ENCODE results near the gene ACTL9.

The ACTL9 gene

GRCh38 chr19:8648240-8648639, 50.4 kb downstream of the ACTL9 start:
- H3K4me3 ChIP-seq (replicated peaks; ENCODE audit: insufficient read depth, low read length), result no peak overlapping the region
- TF ChIP-seq SPI1 (IDR thresholded peaks at IDR 0.05; ENCODE audit: borderline replicate concordance, low read depth) (no peak), GABPA (IDR thresholded peaks at IDR 0.05; ENCODE audit: low read depth) (no peak), CTCF (IDR thresholded peaks at IDR 0.05; ENCODE audit: insufficient read depth, low read length) (no peak), POLR2AphosphoS5 (IDR thresholded peaks at IDR 0.05; ENCODE audit: low read depth) (no peak)
- TF ChIP-seq, protein P1, sequence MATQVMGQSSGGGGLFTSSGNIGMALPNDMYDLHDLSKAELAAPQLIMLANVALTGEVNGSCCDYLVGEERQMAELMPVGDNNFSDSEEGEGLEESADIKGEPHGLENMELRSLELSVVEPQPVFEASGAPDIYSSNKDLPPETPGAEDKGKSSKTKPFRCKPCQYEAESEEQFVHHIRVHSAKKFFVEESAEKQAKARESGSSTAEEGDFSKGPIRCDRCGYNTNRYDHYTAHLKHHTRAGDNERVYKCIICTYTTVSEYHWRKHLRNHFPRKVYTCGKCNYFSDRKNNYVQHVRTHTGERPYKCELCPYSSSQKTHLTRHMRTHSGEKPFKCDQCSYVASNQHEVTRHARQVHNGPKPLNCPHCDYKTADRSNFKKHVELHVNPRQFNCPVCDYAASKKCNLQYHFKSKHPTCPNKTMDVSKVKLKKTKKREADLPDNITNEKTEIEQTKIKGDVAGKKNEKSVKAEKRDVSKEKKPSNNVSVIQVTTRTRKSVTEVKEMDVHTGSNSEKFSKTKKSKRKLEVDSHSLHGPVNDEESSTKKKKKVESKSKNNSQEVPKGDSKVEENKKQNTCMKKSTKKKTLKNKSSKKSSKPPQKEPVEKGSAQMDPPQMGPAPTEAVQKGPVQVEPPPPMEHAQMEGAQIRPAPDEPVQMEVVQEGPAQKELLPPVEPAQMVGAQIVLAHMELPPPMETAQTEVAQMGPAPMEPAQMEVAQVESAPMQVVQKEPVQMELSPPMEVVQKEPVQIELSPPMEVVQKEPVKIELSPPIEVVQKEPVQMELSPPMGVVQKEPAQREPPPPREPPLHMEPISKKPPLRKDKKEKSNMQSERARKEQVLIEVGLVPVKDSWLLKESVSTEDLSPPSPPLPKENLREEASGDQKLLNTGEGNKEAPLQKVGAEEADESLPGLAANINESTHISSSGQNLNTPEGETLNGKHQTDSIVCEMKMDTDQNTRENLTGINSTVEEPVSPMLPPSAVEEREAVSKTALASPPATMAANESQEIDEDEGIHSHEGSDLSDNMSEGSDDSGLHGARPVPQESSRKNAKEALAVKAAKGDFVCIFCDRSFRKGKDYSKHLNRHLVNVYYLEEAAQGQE (IDR thresholded peaks at IDR 0.05; ENCODE audit: insufficient replicate concordance, low read depth), result no peak
- H3K27ac ChIP-seq (replicated peaks), result peak overlapping the region; percentile 46; the same call in 1 of the 2 replicates
- H3K27me3 ChIP-seq (ENCODE audit: insufficient read depth, poor library complexity, severe bottlenecking), result no peaks in the 10 kb centered on the region
- DNase-seq (ENCODE audit: low read depth in 1 of 2, low spot score in 1 of 2), result peak; percentile 68 to 83

All from HL-60 (cell line).